ENCODE results near the gene KIF16B. TPM values are rescaled to one million over a fixed set of nuclear protein-coding genes. Genes with fewer than 3 reads are reported as not detected.
"Not testable (repeated sequence)": the region's sequence is repeated elsewhere in the genome, so short reads cannot be mapped to it uniquely, and the experiment has no call there.

The KIF16B gene
- polyA plus RNA-seq, 5 donors, result 9.8 to 12.6 (median 10.9) TPM

DNA sequence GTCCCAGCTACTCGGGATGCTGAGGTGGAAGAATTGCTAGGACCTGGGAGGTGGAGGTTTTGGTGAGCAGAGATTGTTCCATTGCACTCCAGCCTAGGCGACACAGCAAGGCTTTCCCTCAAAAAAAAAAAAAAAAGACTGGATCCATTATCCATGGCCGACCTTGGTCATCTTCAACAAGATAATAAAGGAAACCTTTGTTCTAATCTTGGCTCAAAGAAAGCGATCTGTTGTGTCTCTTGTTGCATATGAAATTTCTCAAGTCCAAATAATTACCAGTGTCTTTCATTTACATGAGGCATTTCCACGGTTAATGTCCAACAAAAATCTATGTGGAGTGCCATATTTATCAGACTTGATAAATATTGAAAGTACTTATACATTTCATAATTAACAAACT lies 23.7 kb upstream of the KIF16B start:
- DNase-seq, result no peak

DNA sequence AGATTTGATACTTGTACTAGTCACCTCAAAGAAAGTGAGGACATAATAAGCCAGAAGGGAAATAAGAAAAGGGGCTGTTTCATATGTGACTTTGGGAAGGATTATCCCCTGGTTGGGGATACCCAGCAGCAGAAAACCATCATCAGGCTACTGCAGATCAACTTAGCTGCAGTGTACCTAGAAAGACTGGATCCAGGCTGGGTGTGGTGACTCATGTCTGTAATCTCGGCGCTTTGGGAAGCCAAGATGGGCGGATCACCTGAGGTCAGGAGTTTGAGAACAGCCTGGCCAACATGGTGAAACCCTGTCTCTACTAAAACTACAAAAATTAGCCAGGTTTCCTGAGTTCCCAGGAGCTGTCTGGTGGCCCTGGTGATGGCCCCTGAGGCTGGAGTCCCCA lies 23.2 kb upstream of the KIF16B start:
- DNase-seq, result not testable (repeated sequence)

DNA sequence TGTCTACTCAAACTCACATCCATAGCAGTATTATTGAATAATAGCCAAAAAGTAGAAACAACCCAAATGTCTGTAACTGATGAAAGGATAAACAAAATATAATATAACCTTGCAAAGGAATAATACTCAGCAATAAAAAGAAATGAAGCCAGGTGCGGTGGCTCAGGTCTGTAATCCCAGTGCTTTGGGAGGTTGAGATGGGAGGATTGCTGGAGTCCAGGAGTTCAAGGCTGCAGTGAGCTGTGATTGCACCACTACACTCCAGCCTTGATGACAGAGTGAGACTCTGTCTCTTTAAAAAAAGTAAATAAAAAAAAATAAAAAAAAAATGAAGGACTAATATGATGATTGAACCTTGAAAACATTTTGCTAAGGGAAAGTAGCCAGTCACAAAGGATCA lies 22.1 kb upstream of the KIF16B start:
- no peak for DNase-seq

DNA sequence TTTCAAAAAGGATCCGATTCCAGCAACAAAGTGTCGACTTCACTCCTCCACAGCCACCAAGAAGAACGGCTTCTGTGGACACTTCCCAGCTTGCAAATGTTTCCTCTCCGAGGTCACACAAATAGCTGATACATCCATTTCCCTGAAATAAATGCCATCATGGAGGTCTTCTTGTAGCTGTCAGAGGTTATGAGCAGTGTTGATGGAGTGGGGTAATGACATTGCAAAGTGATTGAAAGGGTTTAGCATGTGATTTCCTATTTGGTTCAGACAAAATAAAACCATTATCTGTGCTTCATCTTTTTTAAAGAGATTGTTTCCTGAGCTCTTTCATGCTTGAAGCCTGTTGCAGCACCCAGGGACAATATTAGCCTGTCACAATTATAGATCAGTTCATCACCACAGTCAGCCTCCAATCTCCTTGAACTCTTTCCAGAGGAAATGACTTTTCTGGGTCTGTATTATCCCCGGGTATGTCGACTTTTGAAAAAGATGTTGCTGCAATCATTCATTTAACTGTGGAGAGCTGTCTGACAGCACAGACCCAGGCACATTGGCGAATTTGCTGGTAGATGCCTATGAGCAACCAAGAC lies 16.9 kb upstream of the KIF16B start:
- no peak for DNase-seq

DNA sequence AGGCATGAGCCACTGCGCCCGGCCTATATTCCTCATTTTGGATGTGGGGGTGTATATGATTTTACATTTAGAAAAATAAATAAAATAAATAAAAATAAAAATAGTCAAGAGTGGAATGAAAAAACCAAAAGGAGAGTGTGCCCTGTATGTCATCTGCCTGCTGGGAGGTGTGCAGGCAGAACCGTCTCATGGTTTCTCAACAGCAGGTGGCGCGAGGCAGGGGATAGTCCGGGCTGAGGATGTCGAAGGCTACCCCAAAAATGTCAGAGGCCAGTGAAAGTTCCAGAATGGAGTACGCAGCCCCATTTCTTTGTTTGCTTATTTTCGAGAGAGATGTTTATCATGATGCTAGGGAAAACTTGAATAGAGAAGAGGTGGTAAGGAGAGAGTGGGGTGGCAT lies 16.4 kb upstream of the KIF16B start:
- DNase-seq, result no peak

DNA sequence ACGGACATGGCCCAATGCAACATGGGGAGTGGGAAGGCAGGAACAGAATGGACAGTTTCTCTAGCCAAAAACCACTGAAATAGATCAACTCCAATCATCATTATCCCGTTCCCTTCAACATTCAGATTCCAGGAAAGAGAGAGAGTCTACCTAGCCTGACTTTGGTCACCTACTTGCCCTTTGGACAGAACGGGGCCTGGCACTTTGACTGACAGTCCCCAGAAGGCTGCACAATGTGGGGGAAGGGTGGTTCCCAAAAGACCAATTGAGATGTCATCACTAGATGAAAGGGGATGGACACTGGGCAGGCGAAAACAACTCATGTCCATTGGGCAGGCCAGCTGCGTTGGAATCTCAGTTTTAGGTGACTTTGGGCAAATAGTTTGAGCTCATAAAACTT lies 15.0 kb upstream of the KIF16B start:
- no peak for DNase-seq

DNA sequence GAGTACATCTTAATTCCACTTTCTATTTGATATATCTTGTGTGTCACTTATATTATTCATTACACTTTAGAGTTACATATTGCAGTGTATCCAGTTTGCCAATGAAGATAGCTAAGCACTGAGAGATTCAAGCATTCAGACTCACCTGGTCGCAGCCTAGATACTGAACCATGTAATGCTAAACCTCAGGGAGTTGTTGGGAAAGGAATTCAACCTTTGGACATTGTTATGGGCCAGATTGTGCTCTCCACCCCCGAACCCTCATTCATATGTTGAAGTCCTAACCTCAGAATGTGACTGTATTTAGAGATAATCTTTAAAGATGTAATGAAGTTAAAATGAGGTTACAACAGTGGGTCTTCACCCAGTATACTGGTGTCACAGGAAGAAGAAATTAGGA lies 13.8 kb upstream of the KIF16B start:
- no peak for DNase-seq

DNA sequence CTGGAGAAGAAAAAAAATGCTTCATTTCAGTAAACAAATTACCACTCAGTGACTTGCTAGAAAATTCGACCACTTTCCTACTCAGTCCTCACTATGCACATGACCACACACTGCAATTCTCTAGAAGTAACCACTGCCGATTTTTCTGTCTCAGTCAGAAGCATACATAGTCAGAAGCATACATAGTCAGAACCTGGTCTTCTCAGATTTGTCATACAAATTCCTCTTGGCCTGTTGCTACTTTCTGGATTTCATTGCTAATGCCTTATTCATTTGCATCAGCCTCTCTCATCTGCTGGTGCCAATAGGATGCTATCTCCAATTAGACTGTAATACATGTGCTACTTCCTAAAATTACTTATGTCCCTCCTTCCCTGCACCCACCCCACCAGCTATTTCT lies 10.2 kb upstream of the KIF16B start:
- DNase-seq, result no peak

DNA sequence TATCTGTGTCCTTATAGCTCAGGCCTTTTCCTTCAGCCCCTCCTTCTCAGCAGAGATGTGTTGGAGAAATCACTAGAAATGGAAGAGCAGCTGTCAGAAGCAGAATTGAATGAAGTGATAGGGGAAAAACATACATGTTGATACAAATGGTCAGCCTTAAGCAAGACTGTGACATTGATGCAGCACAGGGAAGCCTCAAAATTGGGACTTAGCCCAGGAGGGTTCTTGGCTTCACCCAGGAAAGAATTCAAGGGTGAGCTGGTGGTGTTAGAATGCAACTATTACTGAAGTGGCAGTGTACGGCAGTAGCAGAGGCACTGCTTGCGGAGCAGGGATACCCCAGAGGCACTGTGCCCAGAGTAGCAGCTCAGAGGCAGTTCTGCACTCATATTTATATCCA lies 8.0 kb upstream of the KIF16B start:
- DNase-seq, result no peak

DNA sequence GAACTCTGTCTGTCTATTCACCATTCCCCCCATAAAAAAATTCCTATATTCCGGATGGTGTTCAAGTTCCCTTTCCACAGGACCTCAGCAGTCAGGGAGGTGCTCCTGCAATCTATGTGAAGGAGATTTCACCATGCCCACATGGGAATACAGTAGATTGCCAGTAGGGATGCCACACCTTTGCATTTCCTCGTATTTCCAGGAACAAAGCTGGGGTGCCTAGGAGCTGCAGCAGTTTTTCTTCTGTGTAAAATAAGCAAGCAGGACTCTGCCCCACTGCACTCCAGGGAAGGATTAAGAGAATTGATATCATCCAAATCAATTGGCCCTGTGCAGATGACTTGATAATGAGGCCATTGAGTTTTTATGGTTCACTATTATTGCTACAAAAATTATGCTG lies 7.4 kb upstream of the KIF16B start:
- DNase-seq, result no peak

DNA sequence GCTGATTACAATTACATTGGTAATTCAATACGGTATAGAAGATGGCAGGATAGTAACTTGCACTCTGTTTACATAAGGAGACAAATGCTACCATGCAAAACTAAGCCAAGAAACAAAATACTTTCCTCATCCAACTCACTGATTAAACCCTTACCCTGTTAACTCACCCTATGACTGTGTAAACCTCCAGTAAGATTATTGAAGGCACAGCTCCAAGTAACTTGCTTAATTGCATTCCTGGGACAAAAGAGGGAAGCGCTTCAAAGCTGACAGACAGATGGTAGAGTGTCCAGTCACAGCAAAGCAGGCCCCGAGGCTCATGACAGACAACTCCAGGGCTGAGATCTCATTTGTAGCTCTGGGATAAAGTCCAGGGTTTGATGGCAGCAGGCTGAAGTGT lies 6.9 kb upstream of the KIF16B start:
- peak in 1 of 2 donors; percentile 44 for DNase-seq

DNA sequence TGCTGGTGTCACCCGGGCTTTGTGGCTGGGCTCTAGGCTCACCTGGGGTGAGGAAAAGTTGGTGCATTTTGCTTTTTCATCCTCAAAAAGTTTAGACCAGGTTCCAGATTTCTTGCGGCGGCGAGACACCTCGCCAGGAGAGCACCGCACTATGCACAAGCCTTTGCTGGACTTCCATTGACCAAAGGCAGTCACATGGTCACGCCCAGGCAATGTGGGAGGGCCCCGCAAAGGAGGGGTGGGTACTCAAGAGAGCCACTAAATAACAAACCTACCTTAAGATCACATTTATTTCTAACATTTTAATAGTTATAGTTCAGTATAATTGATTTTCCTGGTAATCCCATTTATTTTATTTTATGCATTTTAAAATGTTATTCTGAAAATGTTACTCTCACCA lies 3.0 kb upstream of the KIF16B start:
- DNase-seq, result no peak

DNA sequence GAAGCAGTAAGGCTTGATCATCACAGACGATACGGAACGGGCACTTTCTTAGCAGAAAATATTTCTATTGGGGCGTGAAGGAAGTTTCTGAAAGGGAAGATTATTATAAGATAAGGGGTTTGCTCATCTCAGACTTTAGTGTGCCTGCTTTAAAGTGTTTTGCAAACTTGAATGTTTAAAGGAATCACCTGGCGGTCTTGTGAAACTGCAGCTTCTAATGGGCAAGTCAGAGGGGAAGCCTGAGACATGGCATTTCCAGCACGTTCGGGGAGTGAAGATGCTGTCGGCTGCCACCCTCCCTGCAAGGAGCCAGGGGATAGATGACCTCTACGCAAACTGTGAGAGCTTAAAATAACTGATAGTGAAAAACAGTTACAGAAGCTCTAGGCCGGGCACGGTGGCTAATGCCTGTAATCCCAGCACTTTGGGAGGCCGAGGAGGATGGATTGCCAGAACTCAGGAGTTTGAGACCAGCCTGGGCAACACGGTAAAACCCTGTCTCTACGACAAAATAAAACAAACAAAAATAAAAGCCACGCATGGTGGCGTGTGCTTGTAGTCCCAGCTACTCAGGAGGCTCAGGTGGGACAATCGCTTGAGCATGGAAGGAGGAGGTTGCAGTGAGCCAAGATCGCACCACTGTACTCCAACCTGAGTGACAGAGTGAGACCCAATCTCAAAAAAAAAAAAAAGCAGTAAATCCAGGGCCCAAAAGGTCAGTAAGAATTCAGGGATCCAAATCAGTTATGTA lies 2.3 kb upstream of the KIF16B start:
- no peak for DNase-seq

DNA sequence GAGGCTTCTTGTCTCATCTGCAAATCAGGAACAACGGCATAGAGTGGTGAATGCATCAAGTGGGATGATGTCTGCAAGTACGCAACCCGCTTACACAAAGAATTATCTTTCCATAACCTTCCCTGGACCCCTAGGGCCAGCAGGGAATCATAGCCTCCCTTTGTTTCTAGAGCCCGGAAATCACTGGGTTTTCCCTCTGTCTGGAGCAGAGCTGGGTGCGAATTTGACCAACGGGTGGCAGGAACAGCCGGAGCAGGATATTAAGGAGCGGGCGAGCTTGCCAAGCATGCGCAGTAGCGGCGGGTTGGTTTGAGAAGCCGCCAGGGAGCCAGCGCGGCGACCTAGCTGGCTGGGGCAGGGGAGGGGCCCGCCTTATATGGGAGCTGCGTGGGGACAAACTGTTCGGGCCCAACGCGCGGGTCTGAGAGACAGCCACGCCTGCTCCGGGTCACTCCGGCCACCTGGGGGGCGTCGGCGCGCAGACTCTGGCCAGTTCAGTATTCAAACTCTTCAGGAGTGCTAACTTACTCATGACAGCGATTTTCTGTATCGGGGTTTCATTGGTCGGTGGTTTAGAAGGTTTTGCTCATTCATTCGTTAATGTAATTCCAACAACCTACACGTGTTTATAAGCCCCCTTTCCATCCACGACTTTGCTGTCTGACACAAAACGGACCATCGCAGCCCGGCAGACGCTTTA lies 1.6 kb upstream of the KIF16B start:
- peak; percentile 80 to 82 for DNase-seq

DNA sequence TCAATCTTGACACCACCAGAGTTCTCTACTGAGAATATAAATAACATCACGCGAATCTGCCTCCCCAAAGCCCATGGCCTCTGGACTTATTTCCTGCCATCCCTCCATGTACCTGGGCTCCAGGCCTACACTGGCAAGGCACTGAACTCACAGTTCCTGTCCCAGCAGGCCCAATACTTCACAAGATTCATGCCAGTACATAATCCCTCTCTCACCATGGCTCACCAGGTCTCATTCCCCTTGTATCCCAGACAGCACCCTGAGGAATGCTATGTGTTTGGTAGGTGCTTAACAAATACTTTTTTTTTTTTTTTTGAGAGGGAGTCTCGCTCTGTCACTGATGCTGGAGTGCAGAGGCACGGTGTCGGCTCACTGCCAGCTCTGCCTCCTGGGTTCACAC lies 1.9 kb downstream of the KIF16B start:
- no peak for DNase-seq

DNA sequence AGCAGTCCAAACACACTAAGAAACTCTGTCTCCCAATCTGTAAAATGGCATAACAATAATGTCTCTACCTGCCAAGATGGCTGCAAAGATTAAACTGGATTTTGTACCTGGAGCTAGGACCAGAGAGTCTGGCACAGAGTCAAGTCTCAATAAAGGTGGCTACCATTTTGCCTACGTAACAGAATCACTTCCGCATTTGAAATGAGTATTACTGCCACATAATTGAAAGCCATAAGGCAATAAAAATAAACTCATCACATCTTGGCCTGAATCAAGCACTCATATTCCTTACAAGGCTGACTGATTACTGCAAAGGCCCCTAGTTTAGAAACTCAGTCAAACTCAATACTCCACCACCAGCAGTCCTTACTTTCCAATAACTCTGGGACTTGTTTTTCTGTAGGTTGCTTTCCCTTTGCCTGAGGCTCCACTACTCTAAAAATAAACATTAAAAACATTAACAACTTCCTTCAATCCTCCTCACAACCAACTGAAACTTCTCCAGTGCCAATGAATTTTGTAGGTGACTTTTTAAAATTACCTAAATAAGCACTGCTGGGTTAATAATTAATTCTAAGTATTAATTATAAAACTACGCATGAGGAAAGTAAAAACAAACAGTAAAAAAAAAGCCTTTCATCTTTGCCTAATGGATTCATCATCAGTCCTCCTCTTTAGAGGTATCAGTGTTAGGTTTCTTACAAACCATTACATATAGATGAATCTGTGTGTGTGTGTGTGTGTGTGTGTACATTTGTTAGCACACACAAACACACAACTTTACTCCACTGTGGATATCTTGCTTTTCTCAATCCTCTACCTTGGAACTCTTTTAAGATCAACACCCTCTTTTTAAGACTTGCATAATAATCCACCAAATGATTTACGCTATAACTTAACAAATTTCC lies 3.7 kb downstream of the KIF16B start:
- no peak for DNase-seq

DNA sequence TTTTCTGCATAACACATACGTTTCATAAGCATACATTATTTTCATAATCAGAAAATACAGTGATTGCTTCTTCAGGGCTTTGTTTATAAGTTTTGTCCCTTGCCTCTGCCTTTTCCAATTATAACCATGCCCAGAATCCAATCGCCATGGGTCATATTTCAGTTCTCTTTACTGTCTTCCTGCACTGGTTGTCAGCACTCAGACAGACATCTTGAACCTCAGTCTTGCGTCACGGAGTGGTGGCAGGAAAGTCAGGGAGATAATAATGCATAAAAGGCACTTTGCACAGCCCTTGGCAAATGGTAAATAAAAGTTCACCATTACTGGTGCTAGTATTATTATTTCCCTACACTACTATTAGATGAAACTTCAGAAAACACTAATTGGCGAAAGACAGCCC lies 7.2 kb downstream of the KIF16B start:
- DNase-seq, result no peak

DNA sequence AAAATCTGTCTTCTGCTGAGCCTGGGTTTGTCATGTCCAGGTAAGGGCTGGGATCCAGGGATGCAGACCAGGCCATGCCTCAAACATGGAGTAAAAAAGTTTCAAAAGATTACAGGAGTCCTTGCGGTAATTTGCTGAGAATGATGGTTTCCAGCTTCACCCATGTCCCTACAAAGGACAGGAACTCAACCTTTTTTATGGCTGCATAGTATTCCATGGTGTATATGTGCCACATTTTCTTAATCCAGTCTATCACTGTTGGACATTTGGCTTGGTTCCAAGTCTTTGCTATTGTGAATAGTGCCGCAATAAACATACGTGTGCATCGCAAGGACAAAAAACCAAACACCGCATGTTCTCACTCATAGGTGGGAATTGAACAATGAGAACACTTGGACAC lies 9.2 kb downstream of the KIF16B start:
- not testable (repeated sequence) for DNase-seq

DNA sequence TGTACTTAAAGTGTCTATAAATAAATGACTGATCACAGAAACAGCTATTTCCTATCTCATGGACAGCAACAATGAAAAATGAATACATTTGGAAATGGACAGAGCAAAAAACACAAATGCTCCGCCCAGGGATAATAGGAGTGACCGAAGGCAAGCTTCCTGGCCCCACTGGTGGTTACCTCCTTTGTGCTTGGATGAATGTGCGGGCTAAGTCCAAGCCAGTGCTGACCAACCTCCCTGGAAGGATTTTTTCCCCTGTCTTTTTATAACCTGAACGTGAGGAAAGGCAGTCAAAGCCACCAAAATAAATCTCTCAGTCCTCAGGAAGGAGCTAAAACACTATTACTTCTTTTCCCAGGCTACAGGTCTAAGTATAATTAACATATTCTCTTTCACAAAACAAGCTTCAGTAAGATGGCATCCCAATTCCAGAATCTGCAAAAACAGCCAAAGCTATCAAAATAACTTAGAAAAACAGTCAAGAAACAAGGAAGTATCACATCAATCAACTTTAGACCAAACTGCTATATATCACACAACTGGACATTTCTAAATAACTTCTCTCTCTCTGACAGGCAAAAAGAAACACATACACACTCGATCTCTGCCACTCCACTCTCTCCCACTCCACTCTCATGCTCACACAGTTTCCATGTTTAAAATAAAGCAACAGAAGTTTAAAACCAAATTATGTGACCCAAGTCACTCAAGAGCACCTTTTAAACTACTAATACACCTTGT lies 10.0 kb downstream of the KIF16B start:
- DNase-seq, result no peak

DNA sequence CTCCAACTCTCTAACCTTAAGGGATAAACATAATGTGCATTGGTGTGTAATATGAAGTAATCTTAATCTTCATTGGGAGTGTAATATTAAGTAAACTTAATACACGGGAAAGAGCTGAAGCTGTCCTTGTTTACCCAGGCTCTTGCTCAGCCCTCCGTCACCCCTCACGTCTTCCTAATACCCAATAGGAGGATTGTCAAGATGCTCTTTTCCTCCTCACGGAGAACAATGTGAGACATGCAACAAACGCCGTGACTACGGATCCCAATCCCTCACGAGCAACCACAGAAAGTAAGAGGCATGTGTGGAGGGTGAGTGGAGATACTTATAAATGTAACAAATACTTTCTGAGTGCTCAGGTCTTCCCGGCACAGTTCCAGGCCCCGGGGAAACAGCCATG lies 11.0 kb downstream of the KIF16B start:
- DNase-seq, result no peak

DNA sequence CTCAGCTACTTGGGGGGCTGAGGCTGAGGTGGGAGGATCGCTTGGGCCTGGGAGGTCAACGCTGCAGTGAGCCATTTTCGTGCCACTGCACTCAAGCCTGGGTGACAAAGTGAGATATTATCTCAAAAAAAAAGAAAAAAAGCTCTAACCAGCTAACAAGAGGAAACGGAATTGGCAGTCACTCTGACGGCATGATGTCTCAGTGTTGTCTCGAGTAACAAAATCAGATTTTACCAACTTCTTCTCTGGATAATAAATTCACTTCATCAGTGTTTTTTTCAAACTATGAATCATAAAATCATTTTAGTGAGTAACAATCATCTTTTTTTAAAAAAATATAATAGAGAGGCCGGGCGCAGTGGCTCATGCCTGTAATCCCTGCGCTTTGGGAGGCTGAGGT lies 12.6 kb downstream of the KIF16B start:
- DNase-seq, result no peak

DNA sequence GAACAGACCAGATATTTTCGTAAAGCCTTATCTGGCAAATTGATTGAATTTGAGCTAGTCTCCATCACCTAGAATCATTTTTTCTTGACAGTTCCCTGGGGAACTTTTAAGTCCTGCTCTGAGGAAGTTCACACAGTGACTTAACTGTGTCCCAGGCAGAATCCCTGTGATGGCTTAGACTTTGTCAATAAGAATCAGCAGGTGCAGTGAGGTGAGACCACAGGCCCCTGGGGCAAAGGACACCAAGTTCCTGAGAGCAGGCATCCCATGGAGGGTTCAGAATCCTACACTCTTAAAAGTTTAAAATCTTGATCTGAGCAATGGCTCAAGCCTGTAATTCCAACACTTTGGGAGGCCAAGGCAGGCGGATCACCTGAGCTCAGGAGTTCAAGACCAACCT lies 13.0 kb downstream of the KIF16B start:
- DNase-seq, result no peak

Measured in right lung (tissue), 5 donors.